ENCODE data around the gene BSCL2.
"Not testable (repeated sequence)": the region's sequence is repeated elsewhere in the genome, so short reads cannot be mapped to it uniquely, and the experiment has no call there.

DNA sequence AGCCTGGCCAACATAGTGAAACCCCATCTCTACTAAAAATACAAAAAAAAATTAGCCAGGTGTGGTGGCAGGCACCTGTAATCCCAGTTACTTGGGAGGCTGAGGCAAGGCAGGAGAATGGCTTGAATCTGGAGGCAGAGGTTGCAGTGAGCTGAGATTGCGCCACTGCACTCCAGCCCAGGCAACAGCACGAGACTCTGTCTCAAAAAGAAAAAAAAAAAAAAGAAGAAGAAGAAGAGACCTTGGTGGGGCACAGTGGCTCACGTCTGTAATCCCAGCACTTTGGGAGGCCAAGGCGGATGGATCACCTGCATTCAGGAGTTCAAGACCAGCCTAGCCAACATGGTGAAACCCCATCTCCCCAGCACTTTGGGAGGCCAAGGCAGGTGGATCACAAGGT is 3.3 kb downstream of the BSCL2 start:
- TF ChIP-seq, protein P1, sequence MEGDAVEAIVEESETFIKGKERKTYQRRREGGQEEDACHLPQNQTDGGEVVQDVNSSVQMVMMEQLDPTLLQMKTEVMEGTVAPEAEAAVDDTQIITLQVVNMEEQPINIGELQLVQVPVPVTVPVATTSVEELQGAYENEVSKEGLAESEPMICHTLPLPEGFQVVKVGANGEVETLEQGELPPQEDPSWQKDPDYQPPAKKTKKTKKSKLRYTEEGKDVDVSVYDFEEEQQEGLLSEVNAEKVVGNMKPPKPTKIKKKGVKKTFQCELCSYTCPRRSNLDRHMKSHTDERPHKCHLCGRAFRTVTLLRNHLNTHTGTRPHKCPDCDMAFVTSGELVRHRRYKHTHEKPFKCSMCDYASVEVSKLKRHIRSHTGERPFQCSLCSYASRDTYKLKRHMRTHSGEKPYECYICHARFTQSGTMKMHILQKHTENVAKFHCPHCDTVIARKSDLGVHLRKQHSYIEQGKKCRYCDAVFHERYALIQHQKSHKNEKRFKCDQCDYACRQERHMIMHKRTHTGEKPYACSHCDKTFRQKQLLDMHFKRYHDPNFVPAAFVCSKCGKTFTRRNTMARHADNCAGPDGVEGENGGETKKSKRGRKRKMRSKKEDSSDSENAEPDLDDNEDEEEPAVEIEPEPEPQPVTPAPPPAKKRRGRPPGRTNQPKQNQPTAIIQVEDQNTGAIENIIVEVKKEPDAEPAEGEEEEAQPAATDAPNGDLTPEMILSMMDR (IDR thresholded peaks at IDR 0.05; ENCODE audit: poor library complexity) = not testable (repeated sequence)
- TF ChIP-seq EZH2phosphoT487 (IDR thresholded peaks at IDR 0.05; ENCODE audit: low read depth, severe bottlenecking, unreplicated experiment); EZH2 (IDR thresholded peaks at IDR 0.05; ENCODE audit: borderline replicate concordance): not testable (repeated sequence)
